DMS153 (cell line): ENCODE data around the gene ENPP7.

Experiments
- DNase-seq: peaks from one replicate; lab custom pipeline; 2025; lab: John Stamatoyannopoulos, UW

ENPP7 gene

DNA sequence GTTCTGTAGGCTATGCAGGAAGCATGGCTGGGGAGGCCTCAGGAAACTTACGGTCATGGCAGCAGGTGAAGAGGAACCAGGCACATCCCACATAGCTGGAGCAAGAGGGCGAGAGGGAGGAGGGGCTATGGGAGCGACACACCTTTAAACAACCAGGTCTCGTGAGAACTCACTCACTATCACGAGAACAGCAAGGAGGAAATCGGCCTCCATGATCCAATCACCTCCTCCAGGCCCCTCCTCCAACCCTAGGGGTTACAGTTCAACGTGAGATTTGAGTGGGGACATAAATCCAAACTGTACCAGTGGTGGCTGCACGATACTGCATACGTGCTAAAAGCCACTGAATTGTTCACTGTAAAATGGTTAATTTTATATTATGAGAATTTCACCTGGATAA lies 26.1 kb upstream of the ENPP7 start:
- no peak for DNase-seq

DNA sequence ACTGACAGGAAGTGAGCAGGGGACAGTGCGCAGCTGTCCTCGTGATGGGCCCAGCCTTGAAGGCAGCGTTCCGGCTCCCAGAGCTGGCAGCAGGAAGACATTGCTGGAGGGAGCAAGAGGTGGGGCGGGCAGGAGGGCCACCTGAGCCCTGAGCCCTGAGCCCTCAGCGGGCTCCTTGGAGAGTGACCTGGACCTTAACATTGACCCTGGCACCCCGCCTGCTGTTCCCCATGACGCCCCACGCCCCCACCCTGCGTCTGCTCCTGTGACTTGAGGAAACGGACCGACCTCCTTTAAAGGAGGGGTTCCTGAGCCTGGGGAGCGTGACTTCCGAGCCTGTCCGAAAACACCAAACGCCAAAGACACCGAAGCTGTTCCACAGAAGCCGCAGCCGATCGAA lies 25.1 kb upstream of the ENPP7 start:
- no peak for DNase-seq

DNA sequence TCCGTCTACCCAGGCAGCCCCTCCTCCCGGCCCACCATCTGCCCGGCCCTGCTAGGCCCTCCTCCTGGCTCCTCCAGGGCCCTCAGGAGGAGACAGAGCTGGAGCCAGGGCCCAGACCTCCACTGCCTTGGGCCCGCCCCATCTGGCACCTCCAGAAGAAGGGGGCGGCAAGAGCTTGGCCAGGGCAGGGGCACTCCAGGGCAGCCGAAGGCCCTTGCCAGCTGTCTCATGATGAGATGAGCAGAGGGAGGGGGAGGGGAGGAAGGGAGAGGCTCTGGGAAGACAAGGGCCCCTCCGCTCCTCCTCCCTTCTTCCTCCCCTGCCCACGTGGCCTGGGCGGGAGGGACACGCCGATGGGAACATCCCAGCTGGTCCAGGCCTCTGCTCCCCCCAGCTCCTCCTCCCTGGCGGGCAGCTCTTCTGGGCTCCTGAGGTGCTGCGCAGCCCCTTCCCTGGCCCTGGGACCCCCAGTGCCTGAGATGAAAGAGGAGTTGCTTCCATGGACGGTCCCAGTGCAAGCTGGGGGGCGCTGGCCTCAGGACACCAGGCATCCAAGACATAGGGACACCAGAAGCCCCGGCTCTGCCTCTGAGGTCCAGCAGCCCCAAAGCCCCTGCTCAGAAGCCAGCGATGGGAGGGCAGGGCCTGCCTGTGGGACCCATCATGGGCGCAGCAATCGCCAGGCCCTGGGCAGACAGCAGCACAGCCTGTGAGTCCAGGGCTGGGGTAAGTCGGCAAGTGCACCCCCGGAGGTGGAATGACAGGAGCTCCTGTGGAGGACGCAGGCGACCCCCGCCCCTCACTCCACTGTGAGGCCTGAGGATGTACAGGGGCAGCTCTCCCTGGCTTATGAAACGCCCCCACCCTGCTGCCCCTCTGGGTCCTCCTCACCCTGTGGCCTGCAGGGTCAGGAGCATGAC lies 23.6 kb upstream of the ENPP7 start:
- no peak for DNase-seq

DNA sequence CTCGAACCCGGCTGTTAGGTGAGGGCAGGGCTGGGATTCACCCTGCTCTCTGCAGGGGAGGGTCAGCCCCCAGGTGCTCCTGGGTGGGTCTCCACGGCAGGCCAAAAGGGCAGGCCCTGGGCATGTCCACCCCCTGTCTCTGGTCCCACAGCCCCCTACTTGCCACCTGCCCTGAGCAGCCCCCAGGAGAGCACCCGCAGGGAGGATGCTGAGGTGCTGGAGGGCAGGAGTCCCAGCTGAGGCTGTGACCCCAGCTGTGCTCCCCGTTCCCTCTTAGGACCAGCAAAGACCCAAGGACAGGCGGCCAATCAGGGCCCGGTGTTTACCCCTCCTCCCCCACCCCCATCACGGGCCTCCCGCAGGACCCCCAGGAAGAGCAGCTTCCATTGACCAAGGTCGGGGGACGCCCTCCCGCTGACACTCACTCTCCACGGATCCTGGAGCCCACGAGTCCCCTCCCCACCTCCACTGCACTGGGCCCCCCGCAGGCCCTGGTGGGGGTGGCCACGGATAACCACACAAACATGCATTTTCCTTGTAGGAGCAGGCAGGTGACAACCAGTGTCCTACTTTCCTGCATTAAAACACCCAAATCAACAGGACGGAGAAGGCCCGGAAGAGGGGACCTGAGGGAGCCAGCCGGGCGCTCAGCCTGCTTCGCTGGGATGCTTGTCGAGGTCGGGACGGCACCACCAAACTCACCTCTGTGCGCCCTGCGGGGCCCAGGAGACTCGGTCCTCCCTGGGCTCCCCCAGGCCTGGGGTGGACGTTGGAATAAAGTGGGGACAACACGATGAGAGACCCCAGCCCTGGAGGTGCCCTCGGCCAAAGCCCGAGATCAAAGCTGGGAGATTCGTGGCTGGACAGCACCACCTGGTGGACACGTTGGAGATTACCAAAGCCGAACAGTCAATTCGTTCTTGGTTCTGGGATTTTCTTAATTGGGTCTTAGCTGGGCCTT lies 22.5 kb upstream of the ENPP7 start:
- DNase-seq: no peak

DNA sequence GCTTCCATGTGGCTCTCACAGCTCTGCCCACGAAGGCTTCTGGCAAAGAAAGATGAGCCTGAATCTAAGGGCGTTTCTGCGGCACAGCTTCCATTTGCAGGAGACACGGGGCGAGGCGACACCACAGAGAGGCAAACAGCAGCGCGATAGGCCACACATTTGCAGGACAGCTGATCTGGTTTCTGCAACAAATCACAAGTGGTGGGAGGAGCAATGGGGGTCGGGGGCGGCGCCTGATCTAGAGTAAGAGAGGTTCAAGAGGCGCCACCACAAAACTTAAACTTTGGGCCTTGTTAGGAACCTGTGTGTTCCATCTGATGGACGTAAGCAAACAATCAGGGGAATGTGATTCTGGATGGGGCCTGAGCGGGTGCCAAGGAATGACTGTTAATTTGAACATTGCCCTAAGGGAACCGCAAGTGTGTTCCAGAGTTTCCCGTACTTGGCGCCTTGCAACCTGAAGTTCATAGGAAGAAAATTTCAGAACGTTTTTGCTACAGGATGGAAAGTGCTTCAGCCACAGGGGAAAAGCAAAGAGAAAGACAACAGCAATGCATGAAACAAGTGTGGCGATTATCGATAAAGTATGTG lies 18.9 kb upstream of the ENPP7 start:
- no peak for DNase-seq

DNA sequence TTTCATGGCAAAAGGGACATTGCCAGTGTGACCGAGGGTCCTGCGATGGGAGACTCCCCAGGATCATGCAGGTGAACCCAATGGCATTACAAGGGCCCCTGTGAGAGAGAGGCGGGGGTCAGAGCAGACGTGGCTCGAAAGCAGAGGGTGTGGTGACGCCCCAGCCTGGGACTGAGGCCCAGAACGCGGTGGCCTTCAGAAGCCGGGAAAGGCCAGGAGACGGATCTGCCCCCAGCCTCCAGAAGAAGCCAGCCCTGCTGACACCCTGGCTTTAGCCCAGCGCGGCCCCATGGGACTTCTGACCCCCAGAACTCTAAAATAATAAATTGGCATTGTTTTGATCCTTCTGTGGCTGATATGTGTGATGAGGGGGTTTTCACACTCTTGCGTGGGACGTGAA lies 17.4 kb upstream of the ENPP7 start:
- no peak for DNase-seq

DNA sequence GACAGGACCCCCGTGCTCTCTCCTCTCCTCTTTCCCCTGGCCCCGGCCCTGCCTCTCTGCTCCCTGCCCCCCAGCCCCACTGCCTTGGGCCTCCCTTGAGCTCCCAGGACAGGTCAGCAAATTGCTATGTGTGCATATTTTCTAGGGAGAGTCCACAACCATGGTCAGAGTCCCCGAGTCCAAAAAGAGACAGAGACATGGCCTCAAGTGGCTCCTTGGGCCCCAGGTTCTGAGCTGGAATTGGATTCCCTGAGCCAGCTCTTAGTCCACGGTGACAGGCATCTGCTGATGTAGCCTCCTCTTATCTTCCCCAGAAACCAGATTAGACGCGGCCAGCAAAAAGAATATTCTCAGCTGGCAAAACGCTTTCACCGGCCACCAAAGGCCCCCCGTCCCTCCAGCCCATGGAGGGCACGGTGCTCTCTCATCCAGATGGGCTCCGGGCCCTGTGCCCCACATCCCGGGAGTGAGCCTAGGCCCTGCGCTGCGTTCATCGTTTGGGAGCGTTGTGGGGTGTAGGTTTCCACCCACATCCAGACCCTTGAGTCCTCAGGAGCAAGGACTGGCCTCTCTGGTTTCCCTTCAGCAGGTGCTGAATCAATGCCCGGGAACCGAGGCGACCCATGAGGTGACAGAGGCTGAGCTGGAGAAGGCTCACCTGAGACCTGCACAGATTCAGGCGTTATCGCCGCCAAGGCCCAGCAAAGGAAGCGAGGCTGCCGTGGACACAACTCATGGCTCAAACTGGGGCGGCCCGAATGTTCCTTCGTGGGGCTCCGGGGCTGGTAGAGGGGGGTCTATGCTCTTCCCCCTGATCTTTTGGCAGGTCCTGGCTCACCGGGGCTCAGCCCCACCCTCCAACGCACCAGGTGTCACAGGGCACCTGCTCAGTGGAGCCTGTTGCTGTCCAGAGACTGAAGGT lies 16.3 kb upstream of the ENPP7 start:
- no peak for DNase-seq

DNA sequence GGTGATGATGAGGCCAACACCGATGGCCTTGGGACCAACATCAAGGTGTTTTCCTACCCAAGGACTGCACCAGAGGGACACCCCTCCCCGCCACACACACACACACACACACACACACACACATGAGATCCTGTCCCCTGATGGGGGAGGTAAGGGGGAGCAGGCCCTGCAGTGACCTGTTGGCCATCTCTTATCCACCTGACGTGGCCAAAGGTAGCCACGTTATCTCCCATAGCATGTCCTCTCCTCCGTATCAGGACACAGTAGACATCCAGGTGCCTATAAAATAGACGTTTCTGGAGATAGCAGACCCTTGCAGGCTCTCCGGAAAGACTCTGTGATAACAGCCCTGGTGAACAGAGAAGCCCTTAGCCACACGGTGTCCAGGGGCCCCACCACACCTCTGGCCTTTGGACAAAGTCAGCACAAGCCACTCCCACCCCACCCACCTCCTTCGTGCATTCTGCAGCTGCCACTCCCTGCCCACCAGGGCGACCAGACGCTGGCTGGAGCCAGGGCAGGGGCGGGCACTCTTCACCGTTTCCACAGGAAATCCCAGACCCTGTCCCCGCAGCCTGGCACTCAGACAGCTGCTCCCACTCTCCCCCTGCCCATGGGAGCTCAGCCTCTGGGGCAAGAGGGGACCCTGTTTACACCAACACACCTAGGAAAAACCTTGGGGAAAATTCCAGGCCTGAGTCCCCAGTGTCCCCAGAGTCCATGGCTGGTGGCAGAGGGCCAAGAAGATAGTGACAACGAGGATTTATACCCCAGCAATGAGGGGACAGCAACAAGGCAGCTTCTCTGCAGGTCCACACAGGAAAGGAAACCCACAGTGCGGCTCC lies 15.4 kb upstream of the ENPP7 start:
- no peak for DNase-seq

DNA sequence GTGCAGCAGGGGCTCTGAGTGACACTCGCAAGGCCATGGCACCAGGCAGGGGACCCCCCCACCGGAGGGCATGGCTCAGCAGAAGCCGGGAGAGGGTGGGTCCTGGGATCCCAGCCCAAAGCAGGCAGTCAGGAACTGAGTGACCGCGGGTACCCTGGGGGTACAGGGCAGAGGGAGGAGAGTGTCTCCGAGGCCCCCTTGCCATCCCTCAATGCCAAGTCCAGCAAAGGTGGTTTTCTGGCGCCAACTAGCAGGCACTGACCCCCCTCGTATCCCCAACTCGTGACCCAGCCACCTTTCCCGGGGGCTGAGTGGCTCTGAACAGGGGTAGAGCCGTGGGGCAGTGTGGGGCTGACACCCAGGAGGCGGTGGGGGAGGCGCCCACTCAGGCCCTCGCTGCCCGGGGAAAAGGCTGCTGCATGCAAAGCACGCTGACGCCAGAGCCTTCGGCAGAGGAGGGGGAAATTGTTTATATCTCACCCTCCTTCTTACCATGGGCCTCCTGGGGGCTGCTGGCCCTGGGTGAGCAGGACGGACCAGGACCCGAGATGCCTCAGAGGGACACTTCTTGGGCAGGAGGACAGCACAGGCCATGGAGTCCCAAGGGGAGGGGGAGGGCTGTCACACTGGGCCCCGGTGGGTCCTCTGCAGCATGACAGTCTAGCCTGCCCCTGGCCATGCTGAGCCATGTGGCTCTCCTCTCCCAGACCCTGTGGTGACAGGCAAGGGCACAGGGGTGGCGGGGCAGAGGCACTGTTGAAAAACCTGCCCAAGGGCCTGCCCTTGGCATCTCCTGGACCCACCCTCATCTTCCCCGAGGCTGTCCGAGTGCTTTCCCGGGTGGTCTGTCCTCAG lies 14.6 kb upstream of the ENPP7 start:
- DNase-seq: no peak

DNA sequence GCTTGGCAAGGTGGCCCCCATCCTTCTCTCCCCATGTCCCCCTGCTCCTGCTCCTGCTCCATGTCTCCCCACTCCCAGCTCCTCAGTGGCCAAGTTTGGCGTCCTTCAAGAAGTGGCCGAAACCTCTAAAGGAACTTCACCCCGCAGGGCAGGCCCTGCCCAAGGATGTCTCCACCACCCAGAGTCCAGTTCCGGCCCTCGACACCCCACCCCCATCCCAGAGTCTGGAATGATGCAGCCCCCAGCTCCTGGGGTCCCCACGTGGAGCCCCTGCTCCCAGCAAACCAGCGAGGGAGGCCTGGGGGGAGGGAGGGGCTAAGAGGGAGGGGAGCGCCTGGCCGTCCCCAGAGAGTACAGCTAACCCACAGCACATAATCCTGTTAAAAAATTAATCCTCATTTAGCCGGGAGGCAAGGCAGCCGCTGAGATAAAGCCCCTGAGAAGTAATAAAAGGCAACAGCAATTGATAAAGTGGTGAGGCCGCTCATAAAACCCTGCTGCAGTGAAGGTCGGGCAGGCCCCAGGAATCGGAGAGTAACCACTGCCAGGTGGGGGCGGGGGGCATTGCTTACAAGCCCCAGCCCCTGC lies 9.9 kb upstream of the ENPP7 start:
- no peak for DNase-seq

DNA sequence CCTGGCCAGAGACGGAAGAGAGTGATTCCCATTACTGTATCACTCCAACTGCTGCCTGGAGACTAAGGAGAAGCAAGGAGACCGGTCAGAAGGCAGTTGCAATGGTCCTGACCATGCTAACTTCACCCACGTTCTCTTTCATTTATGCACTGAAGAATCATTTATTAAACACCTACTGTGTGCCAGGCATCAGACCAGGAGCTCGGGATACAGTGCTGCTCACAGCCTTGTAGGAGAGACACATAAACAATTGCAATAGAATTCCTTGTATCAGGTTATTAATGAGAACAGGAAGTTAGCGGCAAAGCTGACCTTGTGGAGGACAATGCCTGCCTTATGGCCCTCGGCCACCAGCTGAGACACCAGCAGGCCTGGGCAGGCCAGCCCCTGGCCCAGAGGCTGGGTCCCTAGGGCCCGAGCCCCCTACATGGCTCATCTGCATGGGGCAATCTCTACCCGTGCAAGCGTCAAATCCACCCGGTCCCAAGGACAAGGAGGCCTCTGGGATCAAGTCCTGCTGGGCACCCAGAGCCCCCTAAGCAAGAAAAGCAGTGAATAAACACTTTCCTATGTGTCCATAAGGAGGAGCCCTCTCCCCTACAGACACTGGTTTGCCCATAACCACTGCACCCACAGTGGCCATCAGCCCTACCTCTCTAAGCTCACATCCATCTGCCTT lies 8.6 kb upstream of the ENPP7 start:
- no peak for DNase-seq

DNA sequence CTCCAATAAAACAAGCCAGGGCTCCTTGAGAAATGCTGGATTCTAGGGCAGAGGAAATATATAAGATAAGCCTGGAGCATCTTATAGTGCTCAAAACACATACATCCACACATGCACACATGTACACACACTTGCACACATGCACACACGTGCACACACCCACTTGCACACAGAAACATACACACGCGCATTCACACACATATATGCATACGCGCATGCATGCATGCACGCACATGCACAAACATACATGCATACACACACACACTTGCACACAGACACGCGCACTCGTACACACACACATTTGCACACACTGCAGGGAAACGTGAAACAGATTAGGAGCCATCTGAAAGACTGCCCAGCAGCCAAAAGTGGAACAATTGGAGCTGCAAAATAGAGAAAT lies 8.0 kb upstream of the ENPP7 start:
- no peak for DNase-seq

DNA sequence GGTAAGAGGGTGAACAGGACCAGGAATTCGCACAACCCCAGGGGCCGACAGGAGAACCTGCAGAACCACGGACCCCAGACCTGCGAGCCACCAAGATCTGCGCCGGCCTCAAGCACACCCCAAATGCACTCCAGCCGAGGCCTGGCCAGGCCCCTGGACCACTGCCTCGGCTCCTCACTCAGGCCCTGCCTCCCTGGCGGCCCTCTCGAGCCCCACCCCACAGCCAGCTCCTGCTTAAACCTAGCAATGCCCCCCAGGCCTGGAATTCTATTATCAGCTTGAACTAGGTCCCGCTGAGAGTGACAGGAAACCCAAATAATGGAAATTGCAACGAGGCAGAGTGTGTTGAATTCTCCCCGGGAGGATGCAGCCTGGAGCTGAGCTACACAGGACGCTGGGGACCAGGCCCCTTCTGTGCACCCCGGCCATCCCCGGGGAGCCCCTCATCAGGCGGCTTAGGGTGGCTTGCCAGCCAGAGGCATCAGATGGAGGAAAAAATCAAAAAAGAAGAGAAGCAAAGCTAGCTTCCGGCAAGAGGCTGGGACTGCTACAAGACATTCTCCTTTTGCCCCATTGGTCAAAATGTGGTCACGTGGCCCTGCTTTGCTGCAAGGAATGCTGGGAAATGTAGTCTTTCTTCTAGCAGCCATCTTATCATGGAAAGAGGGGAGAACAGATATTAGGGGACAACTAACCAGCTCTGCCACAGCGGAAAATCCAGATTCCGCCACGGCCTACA lies 2.4 kb upstream of the ENPP7 start:
- DNase-seq: peak; percentile 78

DNA sequence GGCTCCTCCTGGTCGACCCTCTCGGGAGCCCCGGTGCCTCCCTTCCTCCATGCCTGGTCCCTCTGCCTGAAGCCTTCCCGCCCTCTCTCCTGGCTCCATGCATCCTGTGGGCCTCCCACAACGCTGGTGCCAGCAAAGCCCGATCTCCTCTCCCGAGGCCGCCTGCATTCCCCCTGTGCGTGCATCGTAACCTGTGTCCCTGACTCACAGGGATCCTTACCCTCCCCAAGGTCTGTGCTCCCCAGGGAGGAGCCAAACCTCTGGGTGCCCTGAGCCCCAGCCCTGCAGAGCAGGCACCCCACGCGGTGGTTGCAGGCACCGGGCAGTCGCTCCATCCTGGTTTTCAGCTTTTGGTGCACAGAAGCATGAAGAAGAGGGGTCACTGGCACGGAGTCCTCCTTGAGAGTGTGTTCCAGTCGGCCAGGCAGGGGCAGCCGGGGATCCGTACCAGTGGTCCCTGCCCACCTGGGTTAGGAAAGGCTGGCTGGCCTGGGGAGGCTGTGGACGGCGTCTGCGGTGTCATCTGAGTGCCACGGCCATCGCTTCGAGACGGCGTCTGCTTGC lies 1.8 kb upstream of the ENPP7 start:
- no peak for DNase-seq

DNA sequence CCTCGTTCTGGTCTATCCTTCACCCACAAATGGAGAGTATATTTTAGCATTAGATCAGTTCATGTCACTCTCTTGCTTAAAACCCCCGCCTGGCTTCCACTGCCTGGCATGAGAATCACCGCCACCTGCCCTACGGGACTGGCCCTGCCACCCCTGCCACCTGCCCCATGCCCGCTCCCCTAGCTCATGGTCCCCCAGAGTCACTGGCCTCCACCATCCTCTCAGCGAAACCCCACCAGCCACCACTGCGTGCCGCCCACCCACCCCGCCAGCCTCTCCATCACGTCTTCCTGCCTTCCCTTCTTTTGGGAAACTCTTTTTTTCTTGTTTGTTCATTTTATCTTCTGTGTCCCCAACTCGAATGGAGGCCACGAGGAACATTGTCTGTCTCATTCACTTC lies 982 bp upstream of the ENPP7 start:
- DNase-seq: no peak

DNA sequence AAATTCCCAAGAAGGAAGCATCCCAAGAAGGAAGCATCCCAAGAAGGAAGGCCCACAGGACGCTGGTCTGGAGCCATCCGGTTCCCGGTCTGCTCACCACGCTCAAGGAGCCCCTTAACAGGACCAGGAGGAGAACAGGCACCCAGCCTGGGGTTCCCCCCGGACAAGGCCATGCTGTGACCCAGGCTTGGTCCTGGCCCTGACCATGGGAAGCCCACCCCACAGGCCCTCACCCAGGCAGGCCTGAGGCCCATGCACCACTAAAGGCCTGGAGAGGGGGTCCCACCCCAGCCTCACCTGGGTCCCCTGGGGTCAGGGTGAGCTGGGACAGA lies 340 bp upstream of the ENPP7 start:
- no peak for DNase-seq

DNA sequence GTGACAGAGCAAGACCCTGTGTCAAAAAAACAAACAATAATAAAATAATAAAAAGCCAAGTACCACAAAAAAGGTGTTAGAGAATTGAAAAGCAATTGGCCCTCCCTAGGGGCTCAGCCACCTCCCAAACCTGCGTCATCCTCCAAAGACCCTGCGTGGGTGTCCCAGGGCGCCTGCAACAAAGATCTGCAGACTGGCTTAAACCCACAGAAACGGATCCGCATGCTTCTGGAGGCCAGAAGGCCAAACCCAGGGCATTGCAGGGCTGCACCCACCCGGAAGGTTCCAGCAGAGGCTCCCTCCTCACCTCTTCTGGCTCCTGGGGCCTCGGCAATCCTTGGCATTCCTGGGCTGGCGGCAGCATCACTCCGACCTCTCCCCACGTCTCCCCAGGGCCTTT lies 1.5 kb downstream of the ENPP7 start:
- DNase-seq: no peak
